ENCODE data around the gene CYP46A1.

The CYP46A1 gene

GRCh38 chr14:99742074-99742473, 58.0 kb downstream of the CYP46A1 start:
- DNase-seq (ENCODE audit: low read depth in 1 of 2, low spot score in 1 of 2), result no peak

DNA sequence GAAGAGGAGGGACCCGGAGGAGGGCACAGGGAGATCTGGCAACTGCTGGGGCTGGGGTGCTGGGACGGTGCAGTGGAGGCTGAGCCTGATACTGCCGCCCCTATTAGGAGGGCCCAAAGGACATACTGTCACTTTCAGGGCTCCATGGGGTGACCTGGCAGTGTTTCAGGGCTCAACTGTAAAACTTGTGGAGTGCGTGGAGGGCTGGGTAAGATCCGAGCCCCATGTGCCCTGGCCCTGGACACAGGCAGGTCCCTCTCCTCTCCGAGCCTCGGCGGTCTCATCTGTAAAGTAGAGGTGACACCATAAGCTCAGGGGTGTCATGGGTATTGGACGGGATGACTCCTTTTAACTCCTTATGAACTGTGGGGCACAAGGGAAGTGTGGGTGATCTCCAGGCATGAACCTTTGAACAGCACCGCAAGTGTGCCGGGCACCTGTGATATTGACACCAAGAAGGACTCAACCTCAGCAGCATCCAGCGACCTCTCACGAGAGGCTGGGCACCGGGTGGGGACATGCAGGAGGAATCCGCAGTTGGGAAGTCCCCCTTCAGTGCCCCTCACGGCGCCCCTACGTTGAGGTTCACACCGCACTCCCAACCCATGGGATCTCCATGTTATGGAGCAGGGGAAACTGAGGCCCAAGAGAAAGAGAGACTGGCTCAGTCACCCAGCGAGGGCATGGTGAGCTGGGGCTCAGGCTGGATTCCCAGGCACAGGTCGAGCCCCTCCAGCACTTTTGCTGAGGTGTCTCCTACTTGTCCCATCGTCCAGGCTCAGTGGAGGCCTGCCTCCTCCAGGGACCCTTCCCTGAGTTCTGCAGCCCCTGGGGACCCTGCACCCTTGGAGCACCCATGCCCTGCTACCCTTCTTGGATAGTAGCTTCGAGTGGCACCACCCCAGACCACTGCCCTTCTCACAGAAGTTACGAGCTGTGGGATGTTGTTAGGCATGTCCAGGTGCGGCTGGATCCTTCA, 58.7 kb downstream of the CYP46A1 start:
- no peak for DNase-seq (ENCODE audit: low read depth in 1 of 2, low spot score in 1 of 2)

- DNase-seq (ENCODE audit: low read depth in 1 of 2, low spot score in 1 of 2), result no peak
These were observed 60.2 kb downstream of the CYP46A1 start for GRCh38 chr14:99744199-99744872.

DNA sequence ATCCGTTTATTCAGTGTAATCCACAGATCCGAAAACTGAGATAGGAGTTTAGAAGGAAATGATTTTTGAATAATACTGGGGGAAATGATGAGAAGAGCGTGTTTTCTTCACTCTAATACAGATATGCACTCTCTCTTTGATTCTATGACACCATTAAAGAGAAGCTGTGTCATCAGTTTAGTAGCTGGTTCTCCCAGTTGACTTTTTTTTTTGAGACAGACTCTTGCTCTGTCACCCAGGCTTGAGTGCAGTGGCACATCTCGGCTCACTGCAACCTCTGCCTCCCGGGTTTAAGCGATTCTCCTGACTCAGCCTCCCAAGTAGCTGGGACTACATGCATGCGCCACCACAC, 60.8 kb downstream of the CYP46A1 start:
- DNase-seq (ENCODE audit: low read depth in 1 of 2, low spot score in 1 of 2), result no peak

GRCh38 chr14:99745307-99745951, 61.3 kb downstream of the CYP46A1 start:
- DNase-seq (ENCODE audit: low read depth in 1 of 2, low spot score in 1 of 2), result no peak

DNA sequence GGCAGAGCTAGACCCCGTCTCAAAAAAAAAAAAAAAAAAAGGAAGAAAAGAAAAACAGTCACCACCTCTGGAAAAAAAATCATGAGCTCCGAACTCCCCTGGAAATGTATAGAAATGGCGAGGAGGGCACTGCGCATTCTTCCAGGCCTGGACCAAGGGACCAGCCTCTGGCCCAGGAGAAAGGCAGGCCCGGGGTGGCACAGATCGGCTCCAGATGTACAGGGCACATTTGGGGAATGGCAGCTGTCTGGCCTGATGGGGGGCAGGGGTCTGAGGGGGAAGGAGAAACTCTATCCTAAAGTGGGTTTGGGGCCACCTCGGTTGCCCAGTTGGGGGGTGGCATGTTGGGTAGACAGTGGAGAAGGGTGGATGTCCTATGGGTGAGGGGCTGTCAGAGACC, 63.1 kb downstream of the CYP46A1 start:
- no peak for DNase-seq (ENCODE audit: low read depth in 1 of 2, low spot score in 1 of 2)

GRCh38 chr14:99747582-99748330, 63.7 kb downstream of the CYP46A1 start:
- no peak for DNase-seq (ENCODE audit: low read depth in 1 of 2, low spot score in 1 of 2)

GRCh38 chr14:99748529-99748928, 64.4 kb downstream of the CYP46A1 start:
- no peak for DNase-seq (ENCODE audit: low read depth in 1 of 2, low spot score in 1 of 2)

GRCh38 chr14:99749142-99749541, 65.0 kb downstream of the CYP46A1 start:
- DNase-seq (ENCODE audit: low read depth in 1 of 2, low spot score in 1 of 2), result no peak

- no peak for DNase-seq (ENCODE audit: low read depth in 1 of 2, low spot score in 1 of 2)
These were observed 65.9 kb downstream of the CYP46A1 start for GRCh38 chr14:99749763-99750715.

GRCh38 chr14:99750746-99751450, 66.8 kb downstream of the CYP46A1 start:
- no peak for DNase-seq (ENCODE audit: low read depth in 1 of 2, low spot score in 1 of 2)

DNA sequence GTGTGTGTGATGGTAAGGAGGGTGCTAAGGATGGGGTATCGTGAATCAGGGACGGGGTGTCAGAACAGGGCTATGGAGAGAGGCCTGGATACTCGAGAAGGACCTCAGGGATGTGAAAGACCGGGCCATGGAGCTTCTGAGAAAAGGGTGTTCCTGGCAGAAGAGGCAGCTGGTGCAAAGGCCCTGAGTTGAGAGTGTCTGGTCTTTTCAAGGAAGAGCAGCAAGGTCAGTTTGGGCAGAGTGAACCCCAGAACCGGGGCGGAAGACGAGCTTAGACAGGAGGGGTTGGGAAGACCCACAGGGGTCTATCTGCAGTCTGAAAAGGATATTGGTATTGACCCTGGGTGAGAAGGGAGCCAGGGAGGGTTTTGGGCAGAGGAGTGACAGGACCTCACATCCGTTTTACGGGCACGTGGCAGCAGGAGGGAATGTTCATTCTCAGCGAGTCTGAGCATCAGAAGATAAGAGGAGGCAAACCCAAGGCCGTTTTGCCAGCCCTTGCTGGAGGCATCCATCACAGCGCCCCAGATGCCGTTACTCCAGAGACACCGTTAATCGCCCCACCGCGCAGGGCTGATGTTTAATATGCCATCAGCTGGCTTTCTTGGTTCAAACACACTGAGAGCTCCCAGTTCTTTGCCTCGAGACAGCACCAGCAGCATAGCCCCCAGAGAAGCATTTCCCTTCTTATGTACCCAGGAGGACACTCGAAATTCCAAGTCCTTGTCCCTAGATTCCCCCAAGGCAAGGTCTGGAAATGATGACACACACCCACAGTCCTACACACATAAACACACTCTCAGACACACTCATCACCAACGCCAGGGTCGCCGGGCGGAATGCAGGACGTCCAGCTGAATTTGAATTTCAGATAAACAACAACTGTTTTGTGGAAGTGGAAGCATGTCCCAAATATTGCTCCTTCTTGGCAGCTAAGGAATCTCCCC, 67.7 kb downstream of the CYP46A1 start:
- no peak for DNase-seq (ENCODE audit: low read depth in 1 of 2, low spot score in 1 of 2)

DNA sequence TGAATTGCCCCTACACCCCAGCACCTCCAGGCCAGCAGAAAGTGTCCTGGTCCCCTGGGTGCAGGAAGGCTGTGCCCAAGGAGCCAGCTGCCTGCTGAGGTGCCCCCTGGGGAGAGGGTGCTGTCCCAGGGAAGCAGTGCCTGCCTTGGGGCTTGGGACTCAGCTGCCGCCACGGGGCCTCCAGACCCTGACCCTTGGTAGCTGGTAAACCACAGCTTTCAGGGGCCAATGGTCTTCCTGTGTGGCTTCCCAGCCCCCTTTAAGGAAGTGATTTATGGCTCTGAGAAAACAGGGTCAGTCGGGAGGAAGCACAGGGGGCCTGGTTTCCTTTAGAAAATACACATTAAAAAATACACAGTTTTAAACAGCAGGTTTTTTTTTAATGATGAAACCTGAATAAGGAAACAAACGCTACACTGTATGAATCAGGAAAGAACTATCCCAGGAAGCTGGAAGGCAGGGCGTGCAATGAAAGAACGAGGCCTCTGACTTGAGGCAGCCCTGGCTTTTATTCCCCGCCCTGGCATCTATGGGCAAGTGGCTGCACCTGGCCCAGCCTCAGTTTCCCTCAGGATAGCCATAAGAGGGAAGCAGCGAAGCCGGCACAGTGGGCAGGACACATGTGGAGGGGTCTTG, 68.5 kb downstream of the CYP46A1 start:
- no peak for DNase-seq (ENCODE audit: low read depth in 1 of 2, low spot score in 1 of 2)

DNA sequence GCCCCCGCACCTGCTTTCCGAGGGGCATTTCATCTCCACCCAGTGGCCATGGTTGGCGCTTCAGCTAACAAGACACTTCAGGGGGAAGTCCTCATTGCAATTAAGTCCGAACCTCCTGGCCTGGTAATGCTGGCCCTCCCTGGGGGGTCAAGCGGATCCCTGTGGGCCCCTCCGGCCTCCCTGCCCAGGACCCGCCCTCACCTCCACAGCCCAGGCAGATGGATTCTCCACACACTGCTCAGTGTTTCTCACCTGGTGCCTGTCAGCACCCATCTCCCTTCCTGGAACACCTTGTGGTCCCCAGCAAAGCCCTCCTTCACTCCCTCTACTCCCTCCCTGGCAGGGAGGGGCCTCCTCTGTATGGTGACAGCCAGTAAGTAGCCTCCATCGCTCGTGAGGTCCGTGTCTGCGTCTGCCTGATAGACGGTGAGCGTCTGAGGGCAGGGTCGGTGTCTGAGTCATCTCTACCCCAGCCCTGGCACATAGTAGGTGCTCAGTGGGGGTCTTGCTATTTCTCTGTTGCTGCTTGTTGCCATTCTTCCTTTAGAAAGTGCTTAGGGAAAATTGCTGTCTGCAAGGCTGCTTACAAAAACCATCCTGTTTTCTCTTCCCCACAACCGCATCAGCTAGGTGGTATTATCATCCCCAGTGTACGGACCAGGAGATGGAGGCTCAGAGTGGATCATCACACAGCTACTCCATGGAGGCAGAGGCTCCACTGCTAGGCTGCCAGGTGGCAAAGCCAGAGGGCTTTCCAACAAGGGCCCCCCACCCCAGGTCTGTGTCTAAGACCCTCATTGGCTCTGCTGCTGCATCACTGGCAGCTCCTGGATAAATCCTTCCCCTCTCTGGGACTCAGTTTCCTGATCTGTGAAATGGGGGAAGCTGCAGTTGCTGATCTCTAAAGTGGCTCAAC, 69.4 kb downstream of the CYP46A1 start:
- DNase-seq (ENCODE audit: low read depth in 1 of 2, low spot score in 1 of 2), result no peak

DNA sequence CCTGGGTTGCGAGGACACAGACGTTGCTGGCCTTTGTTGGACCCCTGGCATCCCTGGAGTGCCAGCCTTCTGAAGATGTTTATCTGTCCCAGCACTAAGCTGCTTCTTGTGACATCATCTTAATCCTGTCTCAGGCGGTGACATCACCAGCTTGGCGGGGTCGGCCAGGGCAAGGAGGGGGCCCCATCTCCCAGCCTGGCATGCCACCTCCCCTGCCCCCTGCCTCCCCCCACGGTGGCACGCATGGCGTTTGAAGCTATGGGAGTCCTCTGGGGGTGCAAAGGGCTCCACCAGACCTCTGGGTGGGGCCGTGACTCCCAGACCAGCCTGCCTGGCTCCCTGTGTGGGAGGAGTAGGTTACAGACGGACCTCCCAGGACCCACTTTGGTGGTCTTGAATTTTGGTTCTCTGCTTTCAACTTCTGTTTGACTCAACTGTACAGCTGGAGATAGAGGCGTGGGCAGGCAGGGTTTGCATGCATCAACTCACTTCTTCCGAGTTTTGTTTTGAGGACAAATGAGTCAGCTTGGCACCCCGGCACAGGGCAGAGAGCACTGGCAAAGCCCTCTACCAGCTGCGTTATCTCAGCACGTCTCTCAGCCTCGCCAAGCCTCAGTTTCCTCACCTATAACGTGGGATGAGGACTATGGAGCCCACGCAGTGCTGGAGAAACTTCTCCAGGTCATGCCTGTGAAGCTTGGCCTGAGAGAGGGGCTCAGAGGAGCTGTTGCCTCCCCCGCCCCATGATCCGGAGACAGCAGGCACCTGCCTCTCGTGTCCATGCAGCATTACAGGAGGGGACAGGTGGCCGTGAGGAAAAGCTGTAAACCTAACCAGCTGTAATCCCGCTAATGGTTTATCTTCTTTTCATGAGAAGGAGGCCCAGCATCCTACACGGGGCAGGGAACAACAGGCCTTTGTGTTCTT, 70.3 kb downstream of the CYP46A1 start:
- DNase-seq (ENCODE audit: low read depth in 1 of 2, low spot score in 1 of 2), result no peak

DNA sequence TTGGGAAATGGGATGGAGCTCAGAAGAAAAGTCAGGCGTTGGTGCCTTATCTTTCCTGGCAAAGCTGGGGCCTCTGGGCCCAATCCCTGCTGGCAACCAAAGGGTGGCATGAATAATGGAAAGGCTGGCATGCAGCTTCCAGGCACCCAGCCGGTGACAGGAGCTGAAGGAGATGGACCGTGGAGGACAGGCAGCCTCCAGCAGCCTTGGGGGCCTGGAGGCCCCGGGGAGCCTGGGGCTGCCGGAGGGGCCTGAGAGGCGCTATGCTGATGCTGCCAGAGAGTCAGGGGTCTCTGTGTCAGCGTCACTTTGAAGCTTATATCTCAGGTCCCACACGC, 70.9 kb downstream of the CYP46A1 start:
- no peak for DNase-seq (ENCODE audit: low read depth in 1 of 2, low spot score in 1 of 2)
